Aorta (tissue), 5 donors: ENCODE measurements around the gene RXRA. TPM values are rescaled to one million over a fixed set of nuclear protein-coding genes. Genes with fewer than 3 reads are reported as not detected.

Experiments
- ATAC-seq: fragments of 200-7000 bp; cut with Tn5 transposase; one replicate; pipeline ENCODE4 v1.9.1; 2022; ENCODE audit warnings: moderate library complexity; ENCODE audit not compliant: low FRiP score
- DNase-seq, 2 donors: peaks; one replicate each; pipeline ENCODE4 v3.0.0-alpha.2; 2020
- H3K27ac ChIP-seq, 2 donors: one replicate each; pipeline ENCODE4 v1.5.1; 2013; ENCODE audit warnings: low read length in 2 of 2, mild to moderate bottlenecking in 2 of 2, moderate library complexity in 2 of 2, control low read depth in 1 of 2, inconsistent platforms in 1 of 2, low read depth in 1 of 2
- H3K27me3 ChIP-seq, 2 donors: one replicate each; pipeline ENCODE4 v1.6.1; 2013; ENCODE audit warnings: control low read depth in 1 of 2, low read length in 1 of 2, mild to moderate bottlenecking in 1 of 2, moderate library complexity in 1 of 2; ENCODE audit not compliant: insufficient read depth in 2 of 2, control insufficient read depth in 1 of 2
- H3K36me3 ChIP-seq, 2 donors: one replicate each; pipeline ENCODE4 v1.6.1; 2013; ENCODE audit warnings: control low read depth in 1 of 2, low read length in 1 of 2, mild to moderate bottlenecking in 1 of 2; ENCODE audit not compliant: insufficient read depth in 2 of 2, control insufficient read depth in 1 of 2
- H3K4me1 ChIP-seq, 2 donors: one replicate each; pipeline ENCODE4 v1.6.1; 2013; ENCODE audit warnings: low read length in 2 of 2, control low read depth in 1 of 2, mild to moderate bottlenecking in 1 of 2, moderate library complexity in 1 of 2; ENCODE audit not compliant: insufficient read depth in 2 of 2, control insufficient read depth in 1 of 2
- H3K4me3 ChIP-seq, 2 donors: one replicate each; pipeline ENCODE4 v1.5.1; 2013; ENCODE audit warnings: low read length in 2 of 2, control low read depth in 1 of 2, mild to moderate bottlenecking in 1 of 2
- H3K9me3 ChIP-seq: one replicate; pipeline ENCODE4 v1.6.1; 2013; ENCODE audit warnings: mild to moderate bottlenecking, low read length; ENCODE audit not compliant: control insufficient read depth
- WGBS, 2 donors: extraction: QIAGEN DNeasy Blood & Tissue Kit; methylation state at CpG; one replicate each; pipeline ENCODE4 v1.1.7; 2013; 5-methylcytosine and 5-hydroxymethylcytosine counted together
- intact Hi-C, 2 donors: fragments of 100-400 bp; cut with DNase I; formaldehyde crosslinking; loops; one replicate each; pipeline versions ENCODE4 v1.14.2 to v1.15.0; 2022
- long read RNA-seq, 2 donors: library from polyadenylated mRNA; unstranded; transcript quantifications; one replicate each; pipeline ENCODE4 v2.0.0, GENCODE V29; 2020 to 2021
- polyA plus RNA-seq, 2 donors: library from polyadenylated mRNA; stranded (reverse); fragments of 200-250 nt; gene quantifications; one replicate each; pipeline ENCODE4 v1.2.3, GENCODE V29; 2013
- total RNA-seq, 2 donors: library from RNA; stranded (reverse); fragmentation: NEBNext Ultra II Directional; extraction: Animal tissue kit (Norgen Biotek cat#: 25700); gene quantifications; one replicate each; pipeline ENCODE4 v1.2.1, GENCODE V29; 2021
- donor health status: healthy with polysubstance abuse.
- donor health status: Bipolar disorder and iron deficiency.
- donor health status: DM: no; HTN: no; CAD: no.
- donor health status: DM: no; HTN: no; CAD: no.
- donor health status: DM: yes; HTN: yes; CAD: no.

Gene RXRA
- total RNA-seq (10 to 100 TPM; 47.5 to 67.8 TPM), polyA plus RNA-seq (10 to 100 TPM; 17.7 to 18.0 TPM)
- long read RNA-seq, donor 1, partial matches to known transcripts: 84 of 88 reads
- long read RNA-seq, donor 1, other reads (novel, unspliced or antisense): 3 of 88 reads
- long read RNA-seq, donor 2, transcript RXRA-202 (10 exons, 1,846 nt): major isoform, 6 of 61 reads
- long read RNA-seq, donor 2, partial matches to known transcripts: 45 of 61 reads
- long read RNA-seq, donor 2, other reads (novel, unspliced or antisense): 10 of 61 reads

DNA sequence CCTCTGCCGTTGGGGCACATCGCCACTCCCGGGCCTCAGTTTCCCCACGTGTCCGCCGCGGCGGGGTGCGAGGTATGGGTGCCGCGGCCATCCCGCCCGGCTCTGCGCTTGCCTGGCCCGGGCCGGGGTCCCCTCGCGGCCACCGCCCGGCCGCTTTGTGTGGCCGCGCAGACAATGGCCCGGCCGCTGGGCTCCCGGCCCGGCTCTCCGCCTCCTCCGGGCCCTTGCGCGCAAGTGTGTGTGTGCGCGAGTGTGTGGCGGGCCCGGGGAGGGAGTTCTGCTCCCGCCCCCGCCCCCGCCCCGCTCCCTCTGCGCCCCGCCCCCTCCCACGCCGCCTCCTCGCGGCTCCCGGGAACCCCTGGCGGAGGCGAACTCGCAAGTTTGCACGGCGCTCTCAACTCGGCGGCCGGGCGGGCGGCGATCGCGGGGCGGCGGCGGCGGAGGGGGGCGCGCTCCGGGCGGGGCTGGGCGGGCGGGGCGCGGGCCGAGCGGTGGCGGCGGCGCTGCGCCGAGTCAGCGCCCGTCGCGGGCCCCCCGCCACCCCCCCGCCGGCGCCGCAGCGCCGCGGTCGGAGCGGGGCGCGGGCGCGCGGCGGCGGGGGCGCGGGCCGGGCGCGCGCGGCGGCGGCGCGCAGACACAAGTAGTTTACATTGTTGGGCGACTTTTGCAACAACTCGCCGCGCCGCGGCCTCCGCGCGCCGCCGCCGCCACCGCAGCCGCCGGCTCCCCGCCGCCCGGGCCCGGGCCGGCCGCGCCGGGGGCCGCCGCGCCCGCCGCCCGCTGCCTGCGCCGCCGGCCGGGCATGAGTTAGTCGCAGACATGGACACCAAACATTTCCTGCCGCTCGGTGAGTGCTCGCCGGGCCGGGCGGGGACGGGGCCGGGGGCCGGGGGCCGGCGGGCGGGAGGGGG, at the start of gene RXRA:
TSS of gene RXRA (plus strand) at position 643 of the 911 bp plus-strand sequence. CDS start at position 820, 177 bp downstream.
- Histone ChIP-seq H3K4me1 (no peaks in the 10 kb centered on the region), H3K9me3 (no peaks in the 10 kb centered on the region), H3K4me3 (peak within 1 kb of the TSS; percentile 54 to 73), H3K27me3 (no peaks in the 10 kb centered on the region), H3K27ac (peak within 1 kb of the TSS; percentile 86 to 93), H3K36me3 (no peaks in the 10 kb centered on the region)
- ATAC-seq (peak; percentile 74), DNase-seq (peak; percentile 90 to 94)
- WGBS, 2 donors: 0 to 1% methylated on average over 52 to 156 of the region's 156 CpGs
- intact Hi-C loops: loop anchor here (2.0 to 10.0 kb wide), 7 partner anchors 36 to 261 kb away; partner anchors contain the start of gene BRD3 (in 1 of the 2)

GRCh38 chr9:134278286-134278685, 48.0 kb upstream of the RXRA start:
- H3K9me3 ChIP-seq: no peaks in the 10 kb centered on the region
- H3K4me3 ChIP-seq: no peak overlapping the region
- H3K4me1 ChIP-seq: no peaks in the 10 kb centered on the region
- DNase-seq (no peak), ATAC-seq (no peak)
- no peaks in the 10 kb centered on the region for H3K27me3 ChIP-seq
- 97% methylated on average over 7 of the region's 7 CpGs for WGBS, 2 donors
- no peaks in the 10 kb centered on the region for H3K36me3 ChIP-seq
- intact Hi-C loops: no loop called here
- no peak overlapping the region for H3K27ac ChIP-seq

DNA sequence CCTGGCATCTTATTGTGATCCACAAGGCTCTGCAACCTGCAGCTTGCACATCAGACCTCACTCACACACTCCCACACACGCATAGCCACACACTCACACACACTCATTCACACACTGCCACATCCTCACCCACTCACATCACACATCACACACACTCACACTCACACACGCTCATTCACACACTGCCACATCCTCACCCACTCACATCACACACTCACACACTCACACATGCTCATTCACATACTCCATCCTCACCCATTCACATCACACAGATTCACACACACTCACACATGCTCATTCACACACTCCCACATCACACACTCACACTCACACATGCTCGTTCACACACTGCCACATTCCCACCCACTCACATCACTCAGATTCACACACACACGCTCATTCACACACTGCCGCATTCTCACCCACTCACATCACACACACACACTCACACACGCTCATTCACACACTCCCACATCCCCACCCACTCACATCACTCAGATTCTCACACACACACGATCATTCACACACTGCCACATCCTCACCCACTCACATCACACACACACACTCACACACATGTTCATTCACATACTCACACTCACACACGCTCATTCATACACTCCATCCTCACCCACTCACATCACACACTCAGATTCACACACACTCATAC, 47.1 kb upstream of the RXRA start:
- intact Hi-C loops: no loop called here
- Histone ChIP-seq H3K9me3 (no peaks in the 10 kb centered on the region), H3K4me3 (no peak overlapping the region), H3K27me3 (no peaks in the 10 kb centered on the region), H3K27ac (no peak overlapping the region), H3K4me1 (no peaks in the 10 kb centered on the region), H3K36me3 (no peaks in the 10 kb centered on the region)
- WGBS, 2 donors: 87 to 96% methylated on average over 8 of the region's 8 CpGs
- DNase-seq (no peak), ATAC-seq (no peak)

DNA sequence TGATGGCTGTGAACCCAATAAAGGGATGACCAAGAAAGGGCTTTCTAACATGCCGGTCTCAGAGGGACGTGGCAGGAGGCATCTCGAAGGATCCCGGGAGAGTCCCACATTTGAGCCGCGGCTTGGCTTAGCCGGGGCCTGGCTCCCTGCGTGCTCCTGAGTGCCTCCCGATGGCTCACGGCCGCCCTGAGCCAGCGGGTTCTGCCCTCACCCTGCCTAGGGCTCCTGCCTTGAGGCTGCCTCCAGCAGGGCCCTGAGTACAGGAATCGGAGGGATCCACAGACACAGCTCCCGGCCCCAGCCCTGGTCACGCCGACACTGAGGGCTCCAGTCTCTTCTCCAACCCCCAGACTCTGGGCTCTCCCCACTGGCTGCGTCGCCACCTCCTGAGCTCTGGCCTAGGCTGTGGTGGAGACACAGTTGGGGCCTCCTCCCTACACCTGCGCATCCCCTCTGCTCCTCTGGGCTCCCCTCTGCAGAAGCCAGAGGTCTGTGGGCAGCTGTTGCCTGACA, 44.1 kb upstream of the RXRA start:
- Histone ChIP-seq H3K4me1 (no peaks in the 10 kb centered on the region), H3K27ac (no peak overlapping the region), H3K9me3 (no peaks in the 10 kb centered on the region), H3K36me3 (no peaks in the 10 kb centered on the region), H3K27me3 (no peaks in the 10 kb centered on the region), H3K4me3 (no peak overlapping the region)
- ATAC-seq (no peak), DNase-seq (no peak)
- WGBS, 2 donors: 94 to 96% methylated on average over 19 of the region's 19 CpGs
- intact Hi-C loops: loop anchor here in 1 of 2 donors (5.0 kb wide), 2 partner anchors 45 to 110 kb away; partner anchors contain the start of gene RXRA

DNA sequence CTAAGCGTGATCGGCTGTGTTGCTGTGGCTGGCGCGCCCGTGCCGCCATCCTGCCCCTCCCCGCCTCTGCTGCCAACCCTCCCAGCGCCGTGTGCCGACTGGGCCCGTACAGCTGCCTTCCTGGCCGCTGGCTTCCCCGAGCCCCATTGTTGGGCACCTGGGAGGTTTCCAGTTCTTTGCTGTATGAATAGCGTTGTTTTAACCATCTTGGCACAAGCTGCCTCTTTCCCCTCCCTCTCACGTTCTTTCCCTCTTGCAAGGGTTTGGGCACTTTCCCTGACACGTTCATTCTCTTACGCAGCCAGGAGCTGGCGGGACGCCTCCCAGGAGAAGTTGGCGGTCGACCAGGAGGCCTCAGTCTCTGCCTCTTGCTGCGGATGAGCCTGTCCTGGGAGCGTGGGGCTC, 43.1 kb upstream of the RXRA start:
- H3K27ac ChIP-seq: peak overlapping the region in 1 of 2 donors; percentile 6
- no peaks in the 10 kb centered on the region for H3K36me3 ChIP-seq
- 0 to 3% methylated on average over 18 to 23 of the region's 23 CpGs for WGBS, 2 donors
- H3K4me1 ChIP-seq: no peaks in the 10 kb centered on the region
- intact Hi-C loops: loop anchor here in 1 of 2 donors (5.0 kb wide), 2 partner anchors 44 to 111 kb away; partner anchors contain the start of gene RXRA
- H3K9me3 ChIP-seq: no peaks in the 10 kb centered on the region
- no peak overlapping the region for H3K4me3 ChIP-seq
- peak; percentile 77 to 93 for DNase-seq
- H3K27me3 ChIP-seq: no peaks in the 10 kb centered on the region
- ATAC-seq: peak; percentile 75

- no peak overlapping the region for H3K4me3 ChIP-seq
- no peaks in the 10 kb centered on the region for H3K27me3 ChIP-seq
- DNase-seq: no peak
- intact Hi-C loops: loop anchor here in 1 of 2 donors (5.0 kb wide), 2 partner anchors 44 to 111 kb away; partner anchors contain the start of gene RXRA
- H3K9me3 ChIP-seq: no peaks in the 10 kb centered on the region
- H3K27ac ChIP-seq: no peak overlapping the region
- no peaks in the 10 kb centered on the region for H3K36me3 ChIP-seq
- H3K4me1 ChIP-seq: no peaks in the 10 kb centered on the region
- peak; percentile 9 for ATAC-seq
- WGBS, 2 donors: 45 to 53% methylated on average over 15 of the region's 15 CpGs
These were observed 42.5 kb upstream of the RXRA start for GRCh38 chr9:134283692-134284265.

DNA sequence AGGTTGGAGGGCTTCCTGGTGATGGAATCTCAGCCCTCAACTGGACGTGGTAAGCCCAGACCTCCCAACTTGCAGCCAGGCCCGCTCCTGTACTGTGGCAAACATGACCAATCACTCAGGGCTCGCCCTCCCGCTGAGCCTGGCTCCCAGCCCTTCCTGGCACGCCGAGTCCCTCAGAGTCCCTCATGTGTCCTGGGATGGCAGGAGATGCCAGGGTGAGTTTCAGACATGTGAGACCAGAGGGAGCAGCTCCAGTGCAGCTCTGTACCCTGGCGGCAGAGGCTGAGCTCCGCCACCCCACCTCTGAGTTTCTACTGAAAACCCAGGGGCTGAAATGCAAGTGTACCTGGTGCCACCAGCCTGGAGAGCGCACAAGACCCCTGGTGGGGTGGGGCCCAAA, 42.0 kb upstream of the RXRA start:
- no peak overlapping the region for H3K27ac ChIP-seq

GRCh38 chr9:134284741-134285140, 41.5 kb upstream of the RXRA start:
- H3K27ac ChIP-seq: no peak overlapping the region
- DNase-seq: no peak
- intact Hi-C loops: loop anchor here in 1 of 2 donors (5.0 kb wide), 2 partner anchors 43 to 112 kb away; partner anchors contain the start of gene RXRA
- no peak for ATAC-seq
- H3K4me3 ChIP-seq: no peak overlapping the region
- 87 to 92% methylated on average over 10 to 12 of the region's 12 CpGs for WGBS, 2 donors
- no peaks in the 10 kb centered on the region for H3K9me3 ChIP-seq
- H3K27me3 ChIP-seq: no peaks in the 10 kb centered on the region
- no peaks in the 10 kb centered on the region for H3K36me3 ChIP-seq
- no peaks in the 10 kb centered on the region for H3K4me1 ChIP-seq

More for the DNA sequence above, 42.0 kb upstream of the RXRA start:
- Histone ChIP-seq H3K36me3 (no peaks in the 10 kb centered on the region), H3K9me3 (no peaks in the 10 kb centered on the region), H3K4me1 (no peaks in the 10 kb centered on the region), H3K27me3 (no peaks in the 10 kb centered on the region), H3K4me3 (no peak overlapping the region)
- intact Hi-C loops: loop anchor here in 1 of 2 donors (5.0 kb wide), 2 partner anchors 43 to 112 kb away; partner anchors contain the start of gene RXRA
- 26 to 47% methylated on average over 9 of the region's 9 CpGs for WGBS, 2 donors
- DNase-seq: peak in 1 of 2 donors; percentile 84
- no peak for ATAC-seq
